Endothelial cell of umbilical vein (primary cell): Measurements from ENCODE around the gene PTH1R.

Experiments
- POLR2A ChIP-seq: IDR thresholded peaks from 2 replicates; pipeline ENCODE4 v1.6.1; 2012; ENCODE audit warnings: low read depth, mild to moderate bottlenecking, control low read depth, low read length
- TF ChIP-seq, protein P1 (sequence below), 2 donors: IDR thresholded peaks; 1 replicate in 1 of 2; 2 replicates in 1 of 2; pipeline ENCODE4 v1.5.1; 2011; ENCODE audit warnings: low read length in 2 of 2, mild to moderate bottlenecking in 2 of 2, moderate library complexity in 2 of 2, control low read depth in 1 of 2, inconsistent platforms in 1 of 2, low read depth in 1 of 2; ENCODE audit not compliant: insufficient read depth in 1 of 2; ENCODE audit errors: extremely low read depth in 1 of 2

DNA sequence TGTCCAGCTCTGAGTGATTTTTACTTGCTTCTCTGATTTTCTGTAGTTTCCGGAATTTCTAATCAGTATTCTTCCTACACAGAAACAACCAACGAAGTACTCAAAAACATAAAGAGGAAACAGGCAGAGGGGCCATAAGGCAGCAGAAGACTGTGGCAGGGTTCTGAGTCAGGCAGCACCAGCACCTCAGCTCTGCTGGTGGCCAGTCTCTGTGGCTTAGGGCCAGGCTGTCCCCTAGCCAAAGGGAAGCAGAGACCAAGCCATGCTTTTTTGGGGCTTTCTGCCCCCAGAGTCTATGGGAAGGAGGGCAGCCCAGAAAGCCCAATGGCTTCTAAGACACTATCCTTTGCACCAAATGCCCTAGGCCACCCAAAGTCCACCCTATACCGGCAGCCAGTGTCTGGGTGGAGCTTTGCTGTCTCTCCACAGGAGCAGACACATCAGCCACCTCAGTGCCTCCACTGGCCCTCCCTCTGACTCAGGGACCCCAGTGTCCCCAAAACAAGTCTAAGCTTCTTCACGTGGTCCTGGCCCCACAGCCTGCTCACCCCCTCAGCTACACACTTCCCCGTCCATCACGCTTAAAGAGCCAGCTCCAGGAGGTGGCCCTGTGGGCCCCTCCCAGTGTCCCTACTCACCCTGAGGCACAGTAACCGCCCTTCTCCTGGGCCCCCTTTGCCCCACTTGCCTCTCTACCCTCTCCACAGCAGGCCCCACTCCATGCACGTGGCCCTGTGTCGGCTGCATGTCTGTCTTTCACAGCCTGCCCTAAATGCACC, 52.8 kb downstream of the PTH1R start:
- TF ChIP-seq POLR2A, result no peak
- TF ChIP-seq, protein P1, sequence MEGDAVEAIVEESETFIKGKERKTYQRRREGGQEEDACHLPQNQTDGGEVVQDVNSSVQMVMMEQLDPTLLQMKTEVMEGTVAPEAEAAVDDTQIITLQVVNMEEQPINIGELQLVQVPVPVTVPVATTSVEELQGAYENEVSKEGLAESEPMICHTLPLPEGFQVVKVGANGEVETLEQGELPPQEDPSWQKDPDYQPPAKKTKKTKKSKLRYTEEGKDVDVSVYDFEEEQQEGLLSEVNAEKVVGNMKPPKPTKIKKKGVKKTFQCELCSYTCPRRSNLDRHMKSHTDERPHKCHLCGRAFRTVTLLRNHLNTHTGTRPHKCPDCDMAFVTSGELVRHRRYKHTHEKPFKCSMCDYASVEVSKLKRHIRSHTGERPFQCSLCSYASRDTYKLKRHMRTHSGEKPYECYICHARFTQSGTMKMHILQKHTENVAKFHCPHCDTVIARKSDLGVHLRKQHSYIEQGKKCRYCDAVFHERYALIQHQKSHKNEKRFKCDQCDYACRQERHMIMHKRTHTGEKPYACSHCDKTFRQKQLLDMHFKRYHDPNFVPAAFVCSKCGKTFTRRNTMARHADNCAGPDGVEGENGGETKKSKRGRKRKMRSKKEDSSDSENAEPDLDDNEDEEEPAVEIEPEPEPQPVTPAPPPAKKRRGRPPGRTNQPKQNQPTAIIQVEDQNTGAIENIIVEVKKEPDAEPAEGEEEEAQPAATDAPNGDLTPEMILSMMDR (IDR thresholded peaks at IDR 0.05; ENCODE audit: extremely low read depth in 1 of 2, insufficient read depth in 1 of 2, low read depth in 1 of 2, low read length in 2 of 2), result no peak
